Inflammatory macrophage treated with lipopolysaccharide for 1 hour (primary cell): Measurements from ENCODE around the gene MTHFD2L.
"Not testable (repeated sequence)": the region's sequence is repeated elsewhere in the genome, so short reads cannot be mapped to it uniquely, and the experiment has no call there.

Experiments
- DNase-seq, 2 donors: peaks; one replicate each; pipeline ENCODE4 v3.0.0-alpha.2; 2020 to 2022

The MTHFD2L gene

DNA sequence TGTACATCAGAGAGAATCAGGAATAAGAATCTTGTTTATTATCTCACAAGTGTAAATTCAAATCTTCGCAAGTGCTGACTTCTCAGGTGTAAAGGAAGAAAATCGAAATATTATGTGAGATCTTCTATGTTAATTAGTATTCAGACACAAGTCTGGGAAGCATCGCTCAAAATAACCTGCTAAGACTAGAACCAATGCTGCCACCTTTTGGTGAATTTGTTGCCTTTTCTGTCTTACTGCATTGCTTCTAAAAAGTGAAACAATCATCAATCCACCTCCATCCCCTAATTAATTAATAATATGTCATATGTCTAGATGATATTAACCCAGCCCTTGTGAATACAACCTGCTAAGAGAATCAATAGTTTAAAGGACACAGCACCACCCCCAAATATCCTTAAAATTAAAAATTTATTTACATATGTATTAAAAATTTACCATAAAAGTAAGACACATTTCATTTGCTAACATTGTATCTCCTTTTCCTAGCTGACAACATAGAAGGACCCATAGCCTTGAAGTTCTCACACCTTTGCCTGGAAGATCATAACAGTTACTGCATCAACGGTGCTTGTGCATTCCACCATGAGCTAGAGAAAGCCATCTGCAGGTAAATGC, 153.9 kb downstream of the MTHFD2L start:
- DNase-seq, result peak; percentile 43 to 85

DNA sequence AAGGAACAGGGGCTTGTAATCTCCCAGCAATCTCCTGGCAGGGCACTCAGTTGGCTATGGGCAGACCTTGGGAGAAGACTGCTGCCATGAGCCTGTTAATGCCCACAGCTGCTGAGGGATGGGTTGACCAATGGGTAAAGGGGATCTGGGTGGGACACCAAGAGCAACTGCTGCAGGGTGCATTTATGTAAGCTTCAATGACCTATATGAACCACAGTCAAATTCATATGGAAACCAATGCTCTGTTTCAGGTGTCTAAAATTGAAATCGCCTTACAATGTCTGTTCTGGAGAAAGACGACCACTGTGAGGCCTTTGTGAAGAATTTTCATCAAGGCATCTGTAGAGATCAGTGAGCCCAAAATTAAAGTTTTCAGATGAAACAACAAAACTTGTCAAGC, 156.4 kb downstream of the MTHFD2L start:
- no peak for DNase-seq

DNA sequence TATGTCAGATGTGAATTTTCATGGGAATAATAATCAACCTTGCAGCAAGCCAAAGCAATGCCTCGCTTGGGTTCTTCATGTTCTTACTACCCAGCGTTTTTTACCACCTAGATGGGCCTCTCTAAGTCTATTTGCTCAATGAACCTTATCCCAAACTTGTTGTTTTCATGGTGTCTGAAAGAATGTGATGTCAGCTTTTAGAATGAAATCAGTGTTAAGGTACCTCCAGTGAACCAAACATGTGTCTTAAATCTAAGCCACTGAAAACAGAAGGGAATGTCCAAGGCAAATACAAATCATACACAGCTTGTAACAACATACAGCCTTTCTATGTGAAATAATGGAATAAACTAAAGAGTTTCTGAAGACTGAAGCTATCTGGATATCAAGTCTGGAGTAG, 157.0 kb downstream of the MTHFD2L start:
- no peak for DNase-seq

DNA sequence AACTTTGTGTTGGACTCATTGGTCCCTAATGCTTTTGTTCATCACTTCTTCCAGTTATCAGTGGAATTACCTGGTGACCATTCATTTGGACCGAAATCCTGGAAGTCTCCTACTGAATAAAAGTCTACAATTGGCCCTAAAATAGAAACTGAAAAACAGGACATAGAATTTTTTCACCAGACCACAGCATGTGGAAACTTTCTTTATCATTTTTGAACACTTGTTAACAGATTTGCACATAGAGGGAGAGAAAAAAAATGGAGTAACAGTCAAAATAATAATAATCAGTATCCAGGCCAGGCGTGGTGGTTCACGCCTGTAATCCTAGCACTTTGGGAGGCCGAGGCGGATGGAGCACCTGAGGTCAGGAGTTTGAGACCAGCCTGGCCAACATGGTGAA, 157.5 kb downstream of the MTHFD2L start:
- no peak for DNase-seq

DNA sequence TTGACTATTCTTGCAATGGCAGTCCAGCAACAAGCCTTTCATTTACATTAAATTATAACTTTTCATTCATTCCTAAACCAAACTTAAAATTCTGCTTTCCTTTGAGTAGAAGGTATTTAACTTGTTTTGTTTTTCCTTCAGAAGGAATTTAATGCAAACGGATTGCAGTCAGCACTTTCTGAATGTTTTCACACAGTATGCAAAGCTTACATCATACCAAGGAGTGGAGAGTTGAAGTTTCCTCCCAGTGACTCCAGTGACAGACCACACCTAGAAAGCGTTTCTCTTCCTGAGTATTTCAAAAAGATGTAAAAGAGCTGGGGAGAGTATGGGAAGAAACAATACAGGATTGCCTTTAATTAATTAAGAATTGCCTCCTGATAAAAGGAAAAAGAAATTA, 158.5 kb downstream of the MTHFD2L start:
- DNase-seq, result peak; percentile 19 to 35

DNA sequence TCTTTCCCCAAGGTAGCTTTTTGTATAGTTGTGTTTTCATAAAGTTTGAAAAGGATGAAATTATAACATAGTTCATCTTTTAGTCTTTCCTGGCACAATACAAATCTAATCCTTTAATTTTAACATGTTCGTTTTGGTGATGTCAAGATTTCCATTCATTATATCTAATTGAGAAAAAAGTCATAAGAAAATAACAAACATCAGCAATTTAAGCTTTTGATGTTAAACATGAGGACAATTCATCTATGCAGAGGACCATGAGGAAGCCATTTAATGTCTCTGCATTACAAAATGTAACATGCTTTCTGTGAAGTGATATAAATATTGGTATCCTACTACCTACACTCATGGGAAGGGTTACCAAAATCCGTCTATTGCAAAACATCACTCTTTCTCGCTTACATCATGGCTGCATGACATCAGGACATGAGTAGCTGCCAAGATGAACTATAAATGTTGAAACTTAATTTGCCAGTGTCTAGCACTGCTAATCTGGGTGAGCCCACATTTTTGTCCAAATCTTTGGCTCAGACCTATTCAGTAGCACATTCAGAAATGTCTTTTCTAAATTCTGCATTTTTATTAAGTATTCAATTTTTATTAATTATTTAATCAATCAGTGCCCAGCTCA, 159.8 kb downstream of the MTHFD2L start:
- DNase-seq, result peak; percentile 36 to 73

DNA sequence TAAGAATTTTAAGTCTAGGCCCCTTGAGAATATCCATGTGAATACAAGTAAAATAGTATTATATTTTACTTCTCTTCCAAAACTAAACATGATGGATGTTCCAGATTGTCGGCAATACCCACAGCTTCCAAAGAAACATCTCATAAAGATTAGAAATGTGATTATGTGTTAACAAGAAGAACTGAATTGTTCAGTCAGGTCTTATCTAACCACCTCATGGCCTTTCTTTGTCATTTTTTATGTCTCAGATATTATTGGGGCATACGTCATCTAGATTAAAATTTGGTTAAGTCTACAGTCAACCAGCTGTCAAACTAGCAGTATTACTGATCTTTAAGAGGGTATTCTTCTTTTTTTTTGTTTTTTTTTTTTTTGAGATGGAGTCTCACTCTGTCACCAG, 160.4 kb downstream of the MTHFD2L start:
- no peak for DNase-seq

DNA sequence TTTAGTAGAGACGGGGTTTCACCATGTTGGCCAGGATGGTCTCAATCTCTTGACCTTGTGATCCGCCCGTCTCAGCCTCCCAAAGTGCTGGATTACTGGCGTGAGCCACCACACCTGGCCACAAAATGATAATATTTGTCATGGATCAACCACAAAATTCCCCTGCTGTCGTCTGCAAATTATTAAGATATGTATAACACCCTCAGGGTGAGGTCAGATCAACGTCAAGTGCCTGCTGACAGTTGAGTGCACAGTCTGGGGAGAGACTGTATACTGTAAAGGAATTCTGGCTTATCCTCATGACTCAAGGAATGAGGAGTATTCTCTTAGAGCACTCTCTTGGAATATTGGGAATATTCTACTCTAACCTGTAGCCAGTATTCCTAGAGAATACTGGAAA, 161.6 kb downstream of the MTHFD2L start:
- no peak for DNase-seq

DNA sequence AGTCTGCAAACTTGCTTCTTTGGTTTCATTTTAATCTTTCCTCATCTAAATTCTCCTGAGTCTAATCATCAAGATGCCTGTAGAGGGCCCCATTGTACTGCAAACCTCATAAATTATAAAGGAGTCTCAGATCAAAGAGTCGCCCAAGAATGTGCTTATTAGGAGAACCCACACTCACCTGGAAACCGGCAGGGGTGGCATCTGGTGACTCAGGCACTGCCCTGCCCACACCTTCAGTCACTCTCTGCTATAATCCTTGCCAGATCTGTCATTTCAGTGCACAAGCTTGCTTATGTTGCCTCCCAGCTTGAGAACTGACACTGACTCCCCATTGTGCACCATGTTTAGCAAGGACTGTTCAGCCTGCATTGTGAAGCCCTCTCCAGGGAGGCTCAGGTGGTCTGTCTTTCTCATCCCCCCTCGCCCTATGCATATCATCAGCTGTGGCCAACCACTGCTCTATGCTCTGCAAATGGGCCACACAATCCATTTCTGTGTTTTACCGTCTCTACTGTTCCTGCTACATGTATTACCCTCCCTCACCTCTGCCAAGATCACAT, 162.7 kb downstream of the MTHFD2L start:
- DNase-seq, result peak; percentile 52 to 79

DNA sequence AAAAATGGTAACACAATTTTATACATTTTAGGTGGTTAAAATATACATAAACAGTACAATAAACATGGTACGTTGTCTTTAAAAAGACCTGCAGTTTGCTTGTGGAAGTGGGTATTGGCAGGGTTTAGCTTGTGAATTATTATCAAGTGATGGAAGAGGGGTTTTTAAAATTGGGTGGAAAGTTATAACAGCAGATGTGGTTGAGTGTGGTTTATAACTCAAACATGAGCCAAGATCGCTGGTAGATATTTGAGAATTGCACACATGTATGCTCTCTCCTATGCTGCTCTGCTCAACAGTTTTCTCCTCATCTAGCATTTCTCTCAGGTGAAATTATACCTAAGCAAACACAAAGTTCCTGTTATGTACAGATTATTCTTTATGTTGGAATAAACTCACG, 164.4 kb downstream of the MTHFD2L start:
- DNase-seq, result no peak

DNA sequence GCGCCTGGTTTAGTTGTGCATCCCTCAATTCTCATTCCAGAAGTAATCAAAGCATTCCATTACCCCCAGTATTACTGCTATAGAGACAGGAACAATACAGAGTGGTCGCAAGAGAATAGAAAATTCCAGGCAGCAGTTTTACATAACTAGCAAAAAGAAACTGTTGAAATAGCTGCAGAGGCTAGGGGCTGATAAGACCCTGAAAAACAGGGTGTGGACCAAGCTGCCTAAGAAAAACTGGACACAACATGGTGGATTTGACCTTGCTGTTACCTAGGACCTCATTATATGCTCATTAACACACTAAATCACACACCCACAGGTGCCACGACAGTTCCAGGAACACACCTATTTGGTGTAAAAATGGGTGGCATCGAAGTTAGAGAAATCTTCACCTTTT, 165.7 kb downstream of the MTHFD2L start:
- no peak for DNase-seq

DNA sequence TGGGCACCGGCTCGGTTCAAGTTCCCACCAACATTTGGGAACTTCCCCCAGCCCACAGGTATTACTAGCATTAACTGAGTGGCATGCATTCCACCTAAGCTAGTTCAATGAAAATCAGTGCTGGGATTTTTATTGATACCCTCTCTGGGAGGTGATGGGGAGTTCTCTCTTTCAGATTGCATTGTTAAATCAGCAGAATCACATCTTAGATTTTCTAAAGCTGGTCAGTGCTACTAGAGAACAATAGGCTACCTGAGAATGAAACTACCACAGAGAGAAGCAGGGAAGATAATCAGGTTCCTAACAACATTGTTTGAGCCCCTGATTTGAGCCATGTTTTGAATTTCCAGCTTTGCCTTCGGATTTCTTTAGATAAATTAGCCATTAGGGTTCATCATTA, 166.3 kb downstream of the MTHFD2L start:
- DNase-seq, result no peak

DNA sequence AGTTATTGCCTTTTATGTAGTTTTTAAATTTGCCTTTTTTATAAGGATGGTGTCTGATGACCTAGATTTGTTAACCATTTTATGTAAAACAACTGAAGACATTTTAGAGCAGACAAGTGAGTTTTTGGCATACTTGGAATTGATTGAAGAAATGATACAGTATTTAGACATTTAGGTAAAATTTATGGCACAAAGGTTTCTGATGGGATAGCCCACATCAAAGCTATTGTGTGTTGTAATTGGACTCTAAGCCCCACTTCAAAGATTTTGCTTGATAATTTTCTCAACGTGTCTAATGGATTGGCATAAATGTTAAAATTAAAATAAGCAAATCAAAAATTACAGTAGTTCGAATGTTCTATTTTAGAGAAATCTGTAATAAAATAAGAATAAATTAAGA, 168.0 kb downstream of the MTHFD2L start:
- DNase-seq, result no peak

DNA sequence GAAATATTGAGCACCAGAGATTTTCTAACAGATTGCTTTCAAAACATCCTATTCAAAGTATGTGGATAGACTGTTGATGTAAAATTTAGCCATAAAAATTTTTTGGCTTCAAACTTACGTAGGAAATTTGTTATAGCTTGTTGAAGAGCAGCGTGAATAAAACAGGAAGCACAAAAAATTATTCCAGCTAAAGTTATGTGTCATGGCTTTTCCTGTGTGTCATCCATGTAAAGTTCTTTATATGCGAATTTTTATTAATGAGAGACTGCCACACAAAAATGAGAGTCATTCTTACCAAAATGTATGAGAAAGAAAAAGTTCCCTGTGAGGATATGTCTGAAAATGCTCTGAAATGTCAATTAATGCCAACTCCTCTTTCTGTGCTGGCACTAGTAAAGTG, 169.8 kb downstream of the MTHFD2L start:
- peak; percentile 15 to 46 for DNase-seq

DNA sequence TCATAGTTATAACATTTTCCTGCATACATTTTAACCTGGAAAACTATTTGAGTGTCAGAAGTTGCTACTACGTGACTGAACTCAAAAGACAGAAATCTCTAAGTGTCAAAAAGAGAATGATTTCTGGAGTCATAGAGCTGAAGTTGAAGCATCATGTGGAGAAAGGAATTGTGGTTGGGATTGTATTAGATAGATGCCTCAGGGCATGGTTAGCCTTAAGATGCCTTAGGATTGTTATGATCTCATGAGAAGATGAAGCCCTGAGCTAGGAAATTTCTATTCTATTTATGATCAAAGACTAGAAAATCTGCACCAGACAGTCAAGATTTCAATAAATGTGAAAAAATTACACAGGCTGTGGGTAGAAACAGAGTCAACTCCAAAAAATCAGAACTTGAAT, 170.6 kb downstream of the MTHFD2L start:
- DNase-seq, result no peak

DNA sequence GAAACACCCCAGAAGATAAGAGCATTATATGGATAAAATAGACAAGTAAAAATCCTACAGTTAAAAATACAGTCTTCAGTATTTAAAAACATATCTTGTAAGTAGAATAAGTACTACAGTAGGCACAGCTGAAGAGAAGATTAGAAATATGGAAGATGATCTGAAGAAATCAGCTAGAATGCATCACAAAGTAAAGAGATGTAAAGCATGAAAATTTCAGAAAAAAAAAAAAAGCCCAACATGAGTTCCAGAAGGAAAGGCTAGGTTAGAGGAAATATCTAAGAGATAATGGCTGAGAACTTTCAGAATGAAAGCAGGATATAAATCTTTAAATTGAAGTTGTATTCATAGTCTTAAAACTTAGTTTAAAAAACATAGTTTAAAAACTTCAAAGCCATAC, 171.4 kb downstream of the MTHFD2L start:
- no peak for DNase-seq

DNA sequence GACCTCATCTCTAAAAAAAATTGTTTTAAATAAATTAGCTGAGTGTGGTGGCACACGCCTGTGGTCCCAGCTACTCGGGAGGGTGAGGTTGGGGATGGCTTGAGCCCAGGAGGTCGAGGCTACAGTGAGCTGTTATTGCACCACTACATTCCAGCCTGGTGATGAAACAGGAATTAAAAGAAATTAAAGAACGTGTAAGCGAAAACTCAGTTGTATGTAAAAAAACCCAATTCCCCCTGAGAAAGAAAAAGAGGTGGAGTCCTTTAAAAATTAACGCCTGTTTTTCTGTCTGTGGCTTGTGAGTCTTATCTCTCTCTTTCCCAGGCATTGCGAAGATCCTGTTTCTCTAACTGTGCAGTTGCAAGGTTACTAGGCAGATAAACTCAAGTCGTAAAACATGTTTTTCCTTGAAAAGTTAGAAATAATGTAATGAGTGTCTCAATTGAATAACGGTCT, 172.4 kb downstream of the MTHFD2L start:
- DNase-seq, result no peak

DNA sequence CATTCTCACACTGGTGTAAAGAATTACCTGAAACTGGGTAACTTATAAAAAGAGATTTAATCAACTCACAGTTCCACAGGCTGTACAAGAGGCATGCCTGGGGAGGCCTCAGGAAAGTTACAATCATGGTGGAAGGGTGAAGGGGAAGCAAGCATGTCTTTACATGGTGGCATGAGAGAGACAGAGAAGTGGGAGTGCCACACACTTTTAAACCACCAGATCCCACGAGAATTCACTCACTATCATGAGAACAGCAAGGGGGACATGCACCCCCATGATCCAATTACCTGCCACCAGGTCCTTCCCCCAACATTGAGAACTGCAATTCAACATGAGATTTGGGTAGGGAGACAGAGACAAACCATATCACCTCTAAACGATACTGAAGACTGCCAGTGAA, 173.3 kb downstream of the MTHFD2L start:
- DNase-seq, result no peak

DNA sequence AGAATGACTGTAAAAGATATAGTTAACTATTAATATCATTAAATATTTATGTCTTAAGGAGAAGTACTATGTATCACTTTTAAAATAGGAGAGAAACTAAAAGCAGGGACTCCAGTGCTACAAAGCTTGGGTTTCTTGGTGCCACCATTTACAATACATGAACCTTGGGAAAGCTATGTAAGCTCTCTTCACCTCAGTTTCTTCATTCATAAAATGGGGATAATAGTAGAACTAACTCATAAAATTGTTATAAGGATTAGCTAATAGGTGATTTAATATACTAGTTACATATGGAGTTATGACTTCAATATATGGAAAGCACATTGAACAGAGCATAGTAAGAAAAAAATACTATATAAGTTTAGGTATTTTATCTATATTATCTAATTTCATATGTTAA, 174.0 kb downstream of the MTHFD2L start:
- no peak for DNase-seq

DNA sequence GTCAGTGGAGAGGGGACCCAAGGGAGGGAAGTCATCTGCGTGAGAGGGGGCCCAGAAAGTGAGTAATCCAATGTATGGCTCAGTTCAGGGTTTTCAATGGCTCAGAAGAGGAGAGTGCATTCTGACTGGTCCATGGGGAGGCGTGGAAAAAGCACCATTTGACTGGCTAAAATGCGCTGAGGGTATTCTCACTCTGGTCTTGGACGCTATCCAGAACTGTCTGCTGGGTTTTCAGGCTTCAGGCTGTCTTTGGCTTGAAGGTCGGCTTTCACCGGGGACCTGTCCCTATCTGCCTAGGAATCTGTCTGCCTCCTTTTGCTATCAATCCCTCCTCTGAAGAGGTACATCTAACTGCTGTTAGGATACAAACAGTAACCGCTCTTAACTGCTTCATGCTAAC, 176.7 kb downstream of the MTHFD2L start:
- DNase-seq, result no peak

DNA sequence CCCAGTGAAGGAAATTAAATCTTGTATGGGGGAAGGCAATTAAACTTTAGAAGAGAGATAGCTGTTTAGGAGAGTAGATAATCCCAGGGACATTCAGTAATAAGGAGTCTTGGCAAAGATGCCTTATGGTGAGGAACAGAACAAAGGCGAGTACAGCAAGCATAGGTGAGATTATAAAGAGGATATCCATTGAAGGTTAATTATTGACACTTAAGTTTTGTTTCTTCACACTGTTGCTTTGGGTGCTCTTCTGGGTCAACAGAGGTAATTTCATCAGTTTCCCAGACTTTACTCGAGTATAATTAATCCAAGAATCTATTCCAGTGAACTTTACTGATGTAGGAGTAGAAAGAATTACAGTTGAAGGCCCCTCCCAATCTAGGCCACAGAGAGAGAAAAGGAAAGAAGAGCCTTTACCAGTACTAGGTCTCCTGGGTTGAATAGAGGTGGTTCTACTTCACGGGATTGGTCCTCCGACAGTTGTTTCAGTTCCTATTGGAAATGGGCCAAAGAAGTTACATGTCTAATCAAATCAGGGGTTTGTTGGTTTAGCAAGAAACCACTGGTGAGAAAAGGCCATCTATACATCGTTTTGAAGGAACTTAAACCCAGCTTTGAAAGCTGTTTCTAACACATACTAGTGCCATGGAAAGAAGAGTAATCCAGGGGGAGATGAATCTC, 177.6 kb downstream of the MTHFD2L start:
- peak; percentile 28 to 53 for DNase-seq

DNA sequence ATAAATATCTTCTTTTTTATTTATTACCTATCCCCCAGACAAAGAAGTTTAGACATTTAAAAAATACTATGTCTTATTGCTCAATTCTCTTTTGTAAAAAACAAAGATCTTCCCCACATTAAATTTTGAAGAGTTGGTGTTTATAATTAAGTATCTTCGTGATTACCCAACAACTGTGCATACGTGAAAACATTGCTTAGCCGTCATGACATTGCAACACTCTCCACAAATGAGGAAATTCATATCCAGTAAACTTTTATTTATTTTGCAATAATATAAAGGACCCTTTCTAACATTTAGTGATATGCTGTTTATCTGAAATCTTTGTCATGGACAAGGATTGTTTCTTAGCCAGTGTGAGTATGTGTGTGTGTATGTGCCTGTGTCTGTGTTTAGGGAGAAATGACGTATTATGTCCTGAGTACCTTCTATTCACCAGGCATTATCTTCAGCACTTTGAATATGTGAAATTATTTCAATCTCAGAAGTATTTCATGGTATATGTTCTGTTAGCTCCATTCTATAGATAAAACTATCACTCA, 180.9 kb downstream of the MTHFD2L start:
- DNase-seq, result peak; percentile 73 to 91

DNA sequence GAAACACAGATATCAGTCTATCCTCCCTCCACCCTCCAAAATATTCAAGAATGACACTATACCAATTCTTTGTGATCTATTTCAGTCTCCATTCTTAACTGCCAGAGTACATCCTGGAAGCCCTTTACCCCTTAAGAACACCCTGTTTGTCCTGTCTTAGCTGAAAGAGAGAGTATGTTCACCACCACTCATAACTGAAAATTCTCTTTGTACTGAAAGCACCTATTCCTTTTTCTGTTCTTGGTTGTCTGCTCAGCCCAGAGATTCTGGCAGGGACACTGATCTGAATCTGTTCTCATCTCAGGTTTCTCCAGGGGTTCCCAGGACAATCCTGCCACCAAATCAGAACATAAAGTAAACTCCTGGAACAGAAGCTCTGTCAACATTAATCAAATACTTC, 181.6 kb downstream of the MTHFD2L start:
- DNase-seq, result no peak

DNA sequence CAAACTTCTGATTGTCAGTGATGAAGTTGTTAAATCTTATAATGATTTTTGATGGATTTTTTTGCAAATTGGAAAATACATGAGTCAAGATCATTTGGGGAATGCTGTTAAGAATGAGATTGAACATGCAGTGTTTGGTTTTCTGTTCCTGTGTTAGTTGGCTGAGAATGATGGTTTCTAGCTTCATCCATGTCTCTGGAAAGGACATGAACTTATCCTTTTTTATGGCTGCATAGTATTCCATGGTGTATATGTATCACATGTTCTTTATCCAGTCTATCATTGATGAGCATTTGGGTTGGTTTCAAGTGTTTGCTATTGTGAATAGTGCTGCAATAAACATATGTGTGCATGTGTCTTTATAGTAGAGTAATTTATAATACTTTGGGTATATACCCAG, 182.5 kb downstream of the MTHFD2L start:
- DNase-seq, result not testable (repeated sequence)
